HG02885 (cell line): ENCODE measurements around the gene STK32B.

ENCODE experiments used
- ATAC-seq: cut with Tn5 transposase; IDR thresholded peaks from one replicate; pipeline ENCODE4 v1.9.1; 2021; ENCODE audit warnings: mild to moderate bottlenecking; ENCODE audit not compliant: unreplicated experiment, poor library complexity

Gene STK32B

DNA sequence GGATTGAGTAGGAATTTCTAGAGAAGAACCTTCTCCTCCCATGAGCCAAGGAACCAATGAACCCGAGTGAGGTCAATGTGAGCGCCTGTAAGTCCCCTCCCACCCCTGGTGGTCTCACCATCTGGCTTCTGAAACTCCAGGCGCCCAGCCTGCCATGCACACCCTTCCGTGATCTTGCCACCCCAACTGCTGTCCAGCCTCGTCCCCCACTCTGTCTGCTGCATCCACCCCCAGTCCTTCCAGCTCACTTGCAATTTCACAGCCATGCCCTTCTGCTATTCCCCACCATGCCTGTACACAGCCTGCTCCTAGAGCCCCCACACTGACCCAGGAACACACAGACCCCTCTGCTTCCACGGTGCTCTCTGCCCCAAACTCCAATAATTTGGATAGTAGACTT, 323.7 kb downstream of the STK32B start:
- ATAC-seq = no peak

DNA sequence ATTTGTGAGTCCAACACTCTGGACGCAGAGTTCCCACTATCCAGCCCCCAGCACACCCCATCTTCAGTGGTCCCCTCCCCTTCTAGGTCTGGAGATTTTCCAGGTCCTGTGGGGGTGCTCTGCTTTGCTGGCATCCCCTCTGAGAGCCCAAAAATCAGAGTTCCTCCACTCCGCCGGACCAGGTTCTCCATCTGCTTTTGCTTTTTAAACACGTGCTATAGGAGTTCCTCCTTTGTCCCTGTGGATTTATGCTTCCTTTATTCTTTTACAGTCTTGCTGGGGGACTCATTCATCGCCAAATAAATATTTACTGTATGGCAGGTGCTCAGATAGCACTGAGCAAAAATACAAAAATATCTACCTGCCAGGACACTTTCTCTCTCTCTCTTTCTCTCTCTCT, 324.7 kb downstream of the STK32B start:
- no peak for ATAC-seq

GRCh38 chr4:5378002-5378401, 326.7 kb downstream of the STK32B start:
- ATAC-seq = no peak

GRCh38 chr4:5379895-5380294, 328.6 kb downstream of the STK32B start:
- ATAC-seq = no peak

GRCh38 chr4:5381961-5382441, 330.7 kb downstream of the STK32B start:
- ATAC-seq = no peak

GRCh38 chr4:5383191-5383980, 332.1 kb downstream of the STK32B start:
- no peak for ATAC-seq

- ATAC-seq = no peak
These were observed 334.5 kb downstream of the STK32B start for GRCh38 chr4:5385741-5386311.

DNA sequence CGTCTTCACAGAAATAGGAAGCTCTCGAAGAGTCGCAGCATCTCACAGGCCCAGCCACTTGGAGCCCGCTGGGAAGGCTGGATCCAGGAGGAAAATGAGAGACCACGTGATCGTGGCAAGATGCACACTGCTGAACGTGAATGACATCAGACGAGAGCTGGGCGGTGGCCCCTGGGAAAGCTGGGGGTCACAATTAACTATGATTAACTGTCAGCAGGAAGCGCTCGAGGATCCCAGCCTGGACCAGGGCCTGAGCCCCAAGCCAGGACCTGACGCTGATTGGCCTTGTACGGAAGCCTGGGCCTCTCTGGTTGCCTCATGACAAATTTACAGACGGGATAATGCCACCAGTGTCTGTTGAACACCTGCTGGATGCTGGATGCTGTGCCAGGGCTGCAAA, 335.6 kb downstream of the STK32B start:
- no peak for ATAC-seq

GRCh38 chr4:5387457-5387856, 336.2 kb downstream of the STK32B start:
- no peak for ATAC-seq

- ATAC-seq = no peak
These were observed 338.6 kb downstream of the STK32B start for GRCh38 chr4:5389756-5390310.

GRCh38 chr4:5391492-5391891, 340.2 kb downstream of the STK32B start:
- no peak for ATAC-seq

DNA sequence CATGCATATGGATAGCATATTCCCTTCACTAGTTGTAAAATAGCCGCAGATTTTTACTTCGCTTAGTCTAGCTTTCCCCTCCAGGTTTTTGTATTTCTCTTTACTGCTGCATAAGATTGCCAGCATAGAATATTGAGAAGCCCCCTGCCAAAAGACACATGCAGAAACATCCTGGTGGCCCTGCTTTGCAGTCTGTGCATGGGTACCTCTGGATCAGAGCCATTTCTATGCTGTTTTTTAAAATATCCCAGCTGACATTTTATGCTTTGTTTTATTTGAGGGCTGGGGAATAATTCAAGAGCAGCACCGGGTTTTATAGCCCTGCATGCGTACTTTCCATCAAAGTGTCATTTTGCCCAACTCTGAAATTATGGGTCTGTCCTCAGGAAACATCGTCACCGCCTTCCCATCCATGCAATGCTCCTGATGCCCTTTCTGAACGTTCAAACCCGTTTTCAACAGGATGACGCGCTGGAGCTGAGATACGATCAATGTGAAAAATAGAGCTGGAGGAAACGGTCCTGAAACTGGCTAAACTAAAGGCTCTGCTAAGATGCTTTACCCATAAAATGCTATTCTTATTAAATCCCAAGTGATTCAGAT, 342.7 kb downstream of the STK32B start:
- ATAC-seq = no peak

DNA sequence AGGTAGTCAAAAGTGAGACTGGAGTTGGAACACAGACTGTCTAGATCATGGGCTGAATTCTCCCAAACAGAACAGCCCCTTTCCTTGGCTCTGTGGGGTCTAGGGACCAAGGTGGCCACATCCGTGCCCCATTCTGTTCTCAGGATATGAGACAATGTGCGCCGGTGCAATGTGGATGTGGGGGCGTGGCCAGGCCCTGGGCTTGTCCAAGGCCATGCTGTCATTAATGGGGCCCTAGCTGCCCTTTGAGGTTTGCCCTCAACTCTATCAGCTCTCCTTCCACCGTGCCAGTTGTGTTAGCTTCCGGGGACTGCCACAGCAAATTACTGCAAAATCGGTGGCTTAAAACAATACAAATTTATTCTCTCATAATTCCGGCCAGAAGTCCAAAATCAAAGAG, 344.5 kb downstream of the STK32B start:
- no peak for ATAC-seq

DNA sequence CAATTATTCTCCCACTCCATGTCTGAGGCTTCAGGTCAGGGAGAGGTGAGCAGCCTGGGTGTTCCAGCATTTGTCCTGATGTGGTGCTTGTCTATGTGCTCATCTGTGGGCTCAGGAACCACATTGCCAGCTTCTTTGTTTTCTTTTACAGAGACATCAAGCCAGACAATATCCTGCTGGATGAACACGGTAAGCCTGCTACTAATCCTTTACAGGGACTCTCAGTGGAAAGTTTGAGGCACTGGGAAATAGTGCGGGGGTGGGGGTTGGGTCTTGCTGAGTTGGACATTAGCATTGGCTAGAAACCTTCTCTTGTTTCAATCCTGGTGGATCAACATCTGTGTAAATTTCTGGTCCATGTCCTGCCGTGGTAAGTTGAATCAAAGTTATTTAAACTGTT, 346.8 kb downstream of the STK32B start:
- no peak for ATAC-seq

DNA sequence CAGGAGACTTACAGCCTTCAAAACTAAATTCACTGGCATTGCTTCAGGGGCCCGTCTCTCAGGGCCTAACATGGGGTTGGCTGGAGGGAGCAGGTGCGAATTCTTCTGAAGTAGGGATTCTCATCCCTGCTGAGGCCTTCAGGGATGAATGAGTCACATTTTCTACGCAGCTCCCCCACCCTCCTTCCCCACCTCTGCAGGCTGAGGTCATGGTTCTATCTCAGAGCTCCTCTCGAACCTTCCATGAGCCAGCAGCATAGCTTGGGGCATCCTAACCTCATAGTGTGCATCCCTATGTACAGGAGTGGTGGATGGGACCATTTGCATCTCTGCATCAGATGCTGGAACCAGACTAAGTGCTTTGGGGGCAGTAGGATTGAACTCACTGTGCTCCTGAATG, 347.8 kb downstream of the STK32B start:
- no peak for ATAC-seq

DNA sequence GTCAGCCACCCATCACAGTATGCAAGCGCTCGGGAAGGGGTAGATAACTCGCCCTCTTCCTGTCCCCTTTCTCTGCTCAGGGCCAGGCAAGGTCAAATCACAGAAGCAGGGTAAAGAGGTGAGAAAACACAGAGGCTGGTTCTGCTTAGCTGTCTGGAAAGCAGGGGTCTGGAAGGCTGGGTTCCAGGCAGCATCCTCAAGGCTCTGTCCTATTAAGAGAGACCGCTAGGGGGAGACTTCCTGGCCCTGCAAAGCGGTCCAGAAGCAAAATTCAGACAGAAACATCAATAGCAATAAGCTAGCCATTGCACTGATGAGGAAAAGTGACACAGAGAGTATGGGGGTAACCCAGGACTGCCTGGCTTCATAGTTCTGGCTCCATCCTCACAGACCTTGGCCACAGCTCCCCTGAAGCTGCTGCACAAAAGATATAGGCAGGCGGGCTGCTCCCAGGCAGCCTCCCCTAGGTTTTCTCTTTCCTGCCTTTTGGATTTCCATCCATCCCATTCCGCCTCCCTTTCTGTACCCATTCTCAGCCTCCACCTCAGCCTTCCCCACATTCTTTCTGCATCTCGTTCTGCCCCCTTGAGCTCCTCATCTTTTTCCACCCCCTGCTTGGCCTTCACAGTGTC, 348.6 kb downstream of the STK32B start:
- no peak for ATAC-seq

GRCh38 chr4:5403746-5404497, 352.6 kb downstream of the STK32B start:
- ATAC-seq = no peak

GRCh38 chr4:5409237-5409636, 358.0 kb downstream of the STK32B start:
- ATAC-seq = no peak

- ATAC-seq = no peak
These were observed 358.8 kb downstream of the STK32B start for GRCh38 chr4:5409972-5410618.

DNA sequence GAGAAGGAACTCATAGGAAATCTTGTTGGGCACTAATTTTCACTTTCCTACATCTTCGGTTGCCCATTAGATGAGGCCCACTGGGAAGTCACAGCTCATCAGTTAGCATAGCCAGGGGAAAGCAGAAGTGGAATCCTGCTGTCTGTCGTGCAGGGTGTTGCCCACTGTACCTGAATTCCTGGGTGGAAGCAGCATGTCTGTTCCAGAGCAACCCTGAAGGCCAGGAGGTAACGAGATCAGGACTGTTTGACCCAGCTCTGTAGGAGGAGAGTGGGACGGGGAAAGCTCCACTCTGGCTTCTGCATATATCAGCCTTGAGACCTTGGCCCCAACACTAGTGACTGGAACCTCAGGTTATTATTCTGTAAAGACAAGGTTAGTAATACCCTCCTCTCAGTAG, 361.0 kb downstream of the STK32B start:
- ATAC-seq = no peak
